Testis (tissue), 3 donors: Measurements from ENCODE around the gene SHLD1. TPM values are rescaled to one million over a fixed set of nuclear protein-coding genes. Genes with fewer than 3 reads are reported as not detected.
"Not testable (repeated sequence)": the region's sequence is repeated elsewhere in the genome, so short reads cannot be mapped to it uniquely, and the experiment has no call there.

Source experiments
- DNase-seq: peaks from one replicate; pipeline ENCODE4 v3.0.0-alpha.2; 2019
- H3K27ac ChIP-seq, 2 donors: fragments of 200-600 bp; sonication (generic); one replicate each; pipeline ENCODE4 v1.5.1; 2019
- H3K27me3 ChIP-seq: fragments of 200-600 bp; sonication (generic); one replicate; pipeline ENCODE4 v1.5.1; 2019
- H3K36me3 ChIP-seq: fragments of 200-600 bp; sonication (generic); one replicate; pipeline ENCODE4 v1.5.1; 2017; ENCODE audit warnings: low read depth; ENCODE audit errors: missing control alignments
- H3K4me1 ChIP-seq: fragments of 200-600 bp; sonication (generic); one replicate; pipeline ENCODE4 v1.5.1; 2019
- H3K4me3 ChIP-seq, 2 donors: fragments of 200-600 bp; sonication (generic); one replicate each; pipeline ENCODE4 v1.5.1; 2017 to 2019
- H3K9me3 ChIP-seq: fragments of 200-600 bp; sonication (generic); one replicate; pipeline ENCODE4 v1.5.1; 2017
- POLR2A ChIP-seq: fragments of 450-650 bp; IDR thresholded peaks from one replicate; pipeline ENCODE4 v1.6.1; 2017; ENCODE audit warnings: antibody characterized with exemption, mild to moderate bottlenecking, moderate library complexity
- WGBS, 2 donors: methylation state at CpG; one replicate each; pipeline ENCODE4 v1.1.5; 2018; 5-methylcytosine and 5-hydroxymethylcytosine counted together
- intact Hi-C: fragments of 100-400 bp; cut with DNase I; formaldehyde crosslinking; loops from one replicate; pipeline ENCODE4 v1.15.1; 2023; ENCODE audit warnings: low total_unique reads
- polyA plus RNA-seq: library from polyadenylated mRNA; stranded (reverse); fragments of 350-450 nt; fragmentation: Illumina TruSeq; extraction: RNeasy Lipid Tissue Mini Kit (QIAGEN cat#74804); gene quantifications from one replicate; pipeline ENCODE4 v1.2.3, GENCODE V29; 2014; ENCODE audit warnings: low read depth, low replicate concordance; ENCODE audit not compliant: insufficient read depth
- total RNA-seq, 2 donors: library from RNA; depleted of rRNA; stranded (reverse); fragments of >200 nt; gene quantifications; one replicate each; pipeline ENCODE4 v1.2.3, GENCODE V29; 2016
- TF ChIP-seq, protein P1 (sequence below), 3 experiments: fragments of 450-650 bp in 2 of 3; fragments of 200-600 bp in 1 of 3; sonication (generic) in 1 of 3; IDR thresholded peaks; one replicate each; pipeline ENCODE4 v1.5.1; 2016 to 2019; ENCODE audit warnings: antibody characterized with exemption in 3 of 3, mild to moderate bottlenecking in 2 of 3, moderate library complexity in 1 of 3

Gene SHLD1
- total and polyA plus RNA-seq, 3 donors from 2014 or later, result 2.2 to 6.0 (median 5.4) TPM

GRCh38 chr20:5742041-5742440 is 8.2 kb upstream of the SHLD1 start:
- 91 to 94% methylated on average over 2 of the region's 2 CpGs for WGBS, 2 donors
- Histone ChIP-seq H3K27ac (no peak overlapping the region), H3K36me3 (no peaks in the 10 kb centered on the region), H3K4me1 (no peaks in the 10 kb centered on the region), H3K27me3 (no peaks in the 10 kb centered on the region), H3K9me3 (no peaks in the 10 kb centered on the region), H3K4me3 (no peak overlapping the region)
- TF ChIP-seq POLR2A, result no peak
- TF ChIP-seq, protein P1, sequence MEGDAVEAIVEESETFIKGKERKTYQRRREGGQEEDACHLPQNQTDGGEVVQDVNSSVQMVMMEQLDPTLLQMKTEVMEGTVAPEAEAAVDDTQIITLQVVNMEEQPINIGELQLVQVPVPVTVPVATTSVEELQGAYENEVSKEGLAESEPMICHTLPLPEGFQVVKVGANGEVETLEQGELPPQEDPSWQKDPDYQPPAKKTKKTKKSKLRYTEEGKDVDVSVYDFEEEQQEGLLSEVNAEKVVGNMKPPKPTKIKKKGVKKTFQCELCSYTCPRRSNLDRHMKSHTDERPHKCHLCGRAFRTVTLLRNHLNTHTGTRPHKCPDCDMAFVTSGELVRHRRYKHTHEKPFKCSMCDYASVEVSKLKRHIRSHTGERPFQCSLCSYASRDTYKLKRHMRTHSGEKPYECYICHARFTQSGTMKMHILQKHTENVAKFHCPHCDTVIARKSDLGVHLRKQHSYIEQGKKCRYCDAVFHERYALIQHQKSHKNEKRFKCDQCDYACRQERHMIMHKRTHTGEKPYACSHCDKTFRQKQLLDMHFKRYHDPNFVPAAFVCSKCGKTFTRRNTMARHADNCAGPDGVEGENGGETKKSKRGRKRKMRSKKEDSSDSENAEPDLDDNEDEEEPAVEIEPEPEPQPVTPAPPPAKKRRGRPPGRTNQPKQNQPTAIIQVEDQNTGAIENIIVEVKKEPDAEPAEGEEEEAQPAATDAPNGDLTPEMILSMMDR (IDR thresholded peaks at IDR 0.05), result no peak
- DNase-seq, result no peak
- intact Hi-C loops, result no loop called here

DNA sequence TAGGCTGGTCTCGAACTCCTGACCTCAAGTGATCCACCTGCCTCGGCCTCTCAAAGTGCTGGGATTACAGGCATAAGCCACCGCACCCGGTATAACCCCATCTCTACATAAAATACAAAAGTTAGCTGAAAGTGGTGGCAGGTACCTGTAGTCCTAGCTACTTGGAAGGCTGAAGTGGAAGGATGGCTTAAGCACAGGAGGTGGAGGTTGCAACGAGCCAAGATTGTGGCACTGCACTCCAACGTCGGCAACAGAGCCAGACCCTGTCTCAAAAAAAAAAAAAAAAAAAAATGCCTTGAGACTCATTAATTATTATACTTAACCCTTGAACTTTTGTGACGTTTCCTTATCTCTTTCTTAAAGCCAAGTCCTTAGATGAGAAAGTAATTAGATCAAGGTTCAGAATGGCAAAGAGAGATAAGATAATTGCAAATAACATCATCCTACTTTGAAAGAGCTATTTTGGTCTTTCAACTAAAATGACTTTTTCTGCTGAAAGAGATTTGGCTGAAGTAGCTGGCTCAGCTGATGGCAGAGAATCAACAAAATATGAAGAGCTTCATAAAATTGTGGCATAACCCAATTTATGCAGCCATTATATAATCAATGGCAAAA is 4.7 kb upstream of the SHLD1 start:
- Histone ChIP-seq H3K27ac (no peak overlapping the region), H3K27me3 (no peaks in the 10 kb centered on the region), H3K4me3 (no peak overlapping the region), H3K4me1 (no peaks in the 10 kb centered on the region), H3K36me3 (no peaks in the 10 kb centered on the region), H3K9me3 (no peaks in the 10 kb centered on the region)
- intact Hi-C loops, result no loop called here
- TF ChIP-seq, protein P1 (IDR thresholded peaks at IDR 0.05), result no peak
- no peak for TF ChIP-seq POLR2A
- 60 to 73% methylated on average over 8 of the region's 8 CpGs for WGBS, 2 donors
- no peak for DNase-seq

GRCh38 chr20:5746064-5746463 is 4.1 kb upstream of the SHLD1 start:
- no peak for TF ChIP-seq POLR2A
- TF ChIP-seq, protein P1 (IDR thresholded peaks at IDR 0.05), result no peak
- H3K27me3 ChIP-seq, result no peaks in the 10 kb centered on the region
- H3K4me3 ChIP-seq, result no peak overlapping the region
- WGBS, 2 donors, result 79 to 91% methylated on average over 1 of the region's 1 CpG
- DNase-seq, result no peak
- peaks cover 2% of the 10 kb centered on the region for H3K4me1 ChIP-seq
- no peaks in the 10 kb centered on the region for H3K36me3 ChIP-seq
- intact Hi-C loops, result no loop called here
- H3K9me3 ChIP-seq, result no peaks in the 10 kb centered on the region
- no peak overlapping the region for H3K27ac ChIP-seq

- H3K27me3 ChIP-seq, result no peaks in the 10 kb centered on the region
Observed at GRCh38 chr20:5748246-5748645, 2.0 kb upstream of the SHLD1 start.

DNA sequence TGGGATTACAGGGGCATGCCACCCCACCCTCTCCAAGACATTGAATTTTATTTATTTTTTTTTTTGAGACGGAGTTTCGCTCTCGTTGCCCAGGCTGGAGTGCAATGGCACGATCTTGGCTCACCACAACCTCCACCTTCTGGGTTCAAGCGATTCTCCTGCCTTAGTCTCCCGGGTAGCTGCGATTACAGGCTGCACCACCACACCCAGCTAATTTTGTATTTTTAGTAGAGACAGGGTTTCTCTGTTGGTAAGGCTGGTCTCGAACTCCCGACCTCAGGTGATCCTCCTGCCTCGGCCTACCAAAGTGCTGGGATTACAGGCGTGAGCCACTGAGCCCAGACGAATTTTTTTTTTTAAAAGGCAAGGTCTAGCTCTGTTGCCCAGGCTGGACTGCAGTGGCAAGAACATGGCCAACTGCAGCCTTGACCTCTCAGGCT is 669 bp upstream of the SHLD1 start:
- H3K4me3 ChIP-seq, result peak overlapping the region; percentile 65 to 74
- peak overlapping the region in 1 of 2 donors; percentile 90 for H3K27ac ChIP-seq
- H3K9me3 ChIP-seq, H3K27me3 ChIP-seq, DNase-seq, H3K36me3 ChIP-seq, intact Hi-C loops, H3K4me1 ChIP-seq: not testable (repeated sequence)
- 78 to 79% methylated on average over 12 of the region's 12 CpGs for WGBS, 2 donors

More at GRCh38 chr20:5748246-5748645, 2.0 kb upstream of the SHLD1 start:
- WGBS, 2 donors, result 89 to 90% methylated on average over 6 of the region's 6 CpGs
- no peak overlapping the region for H3K4me3 ChIP-seq
- H3K4me1 ChIP-seq, result peaks cover 8% of the 10 kb centered on the region
- intact Hi-C loops, result no loop called here
- no peak for TF ChIP-seq POLR2A
- TF ChIP-seq, protein P1 (IDR thresholded peaks at IDR 0.05), result no peak
- H3K9me3 ChIP-seq, result no peaks in the 10 kb centered on the region
- no peak overlapping the region for H3K27ac ChIP-seq
- H3K36me3 ChIP-seq, result no peaks in the 10 kb centered on the region
- no peak for DNase-seq
